ENCODE results near the gene MRPL53. TPM values are rescaled to one million over a fixed set of nuclear protein-coding genes. Genes with fewer than 3 reads are reported as not detected.

MRPL53 gene
- total and polyA plus RNA-seq, 2 of the 13 experiments (the other 11 are each of a cell fraction or from before 2014, with no cell fraction given): 34.3 to 51.9 TPM

- TF ChIP-seq, protein P1, sequence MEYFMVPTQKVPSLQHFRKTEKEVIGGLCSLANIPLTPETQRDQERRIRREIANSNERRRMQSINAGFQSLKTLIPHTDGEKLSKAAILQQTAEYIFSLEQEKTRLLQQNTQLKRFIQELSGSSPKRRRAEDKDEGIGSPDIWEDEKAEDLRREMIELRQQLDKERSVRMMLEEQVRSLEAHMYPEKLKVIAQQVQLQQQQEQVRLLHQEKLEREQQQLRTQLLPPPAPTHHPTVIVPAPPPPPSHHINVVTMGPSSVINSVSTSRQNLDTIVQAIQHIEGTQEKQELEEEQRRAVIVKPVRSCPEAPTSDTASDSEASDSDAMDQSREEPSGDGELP (IDR thresholded peaks at IDR 0.05; ENCODE audit: borderline replicate concordance, low read depth): no peak; the same call in 1 of the 2 replicates
- TF ChIP-seq CEBPZ (IDR thresholded peaks at IDR 0.05; ENCODE audit: low read length): no peak
- no peak for TF ChIP-seq RORA (CRISPR knock-in tag; IDR thresholded peaks at IDR 0.05)
- TF ChIP-seq ZNF564 (CRISPR knock-in tag; IDR thresholded peaks at IDR 0.05): peak; percentile 52; the same call in 1 of the 2 replicates
- TF ChIP-seq ZNF558 (CRISPR knock-in tag; IDR thresholded peaks at IDR 0.05; ENCODE audit: borderline replicate concordance): no peak
- TF ChIP-seq ZNF891 (CRISPR knock-in tag; IDR thresholded peaks at IDR 0.05): peak; percentile 79
- peak; percentile 96 for TF ChIP-seq KDM4B (CRISPR knock-in tag; IDR thresholded peaks at IDR 0.05)
- no peak for TF ChIP-seq LBX2 (CRISPR knock-in tag; IDR thresholded peaks at IDR 0.05; ENCODE audit: borderline replicate concordance)
- 0 out of 2 replicates have a peak, but pooled peaks have one; percentile 59 for TF ChIP-seq RNF2 (conservative IDR thresholded peaks at IDR 0.05; ENCODE audit: low read depth)
- TF ChIP-seq EHMT2 (IDR thresholded peaks at IDR 0.05; ENCODE audit: borderline replicate concordance, low read depth, low read length): no peak; the same call in 1 of the 2 replicates
- TF ChIP-seq, protein P2, sequence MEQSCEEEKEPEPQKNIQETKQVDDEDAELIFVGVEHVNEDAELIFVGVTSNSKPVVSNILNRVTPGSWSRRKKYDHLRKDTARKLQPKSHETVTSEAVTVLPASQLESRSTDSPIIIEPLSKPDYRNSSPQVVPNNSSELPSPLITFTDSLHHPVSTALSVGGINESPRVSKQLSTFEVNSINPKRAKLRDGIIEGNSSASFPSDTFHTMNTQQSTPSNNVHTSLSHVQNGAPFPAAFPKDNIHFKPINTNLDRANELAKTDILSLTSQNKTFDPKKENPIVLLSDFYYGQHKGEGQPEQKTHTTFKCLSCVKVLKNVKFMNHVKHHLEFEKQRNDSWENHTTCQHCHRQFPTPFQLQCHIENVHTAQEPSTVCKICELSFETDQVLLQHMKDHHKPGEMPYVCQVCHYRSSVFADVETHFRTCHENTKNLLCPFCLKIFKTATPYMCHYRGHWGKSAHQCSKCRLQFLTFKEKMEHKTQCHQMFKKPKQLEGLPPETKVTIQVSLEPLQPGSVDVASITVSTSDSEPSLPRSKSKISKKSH (CRISPR knock-in tag; IDR thresholded peaks at IDR 0.05; ENCODE audit: borderline replicate concordance): peak; percentile 80
- TF ChIP-seq BRF2 (CRISPR knock-in tag; IDR thresholded peaks at IDR 0.05): peak; percentile 93
- no peak for TF ChIP-seq HOXA7 (CRISPR knock-in tag; IDR thresholded peaks at IDR 0.05)
- TF ChIP-seq TEF (CRISPR knock-in tag; IDR thresholded peaks at IDR 0.05): no peak
- peak; percentile 71 for TF ChIP-seq SNAPC2 (CRISPR knock-in tag; IDR thresholded peaks at IDR 0.05)
- no peak for TF ChIP-seq NR1H2 (CRISPR knock-in tag; IDR thresholded peaks at IDR 0.05; ENCODE audit: borderline replicate concordance, low read depth)
- no peak for TF ChIP-seq TCF12 (IDR thresholded peaks at IDR 0.05)
- no peak for TF ChIP-seq TCF12 (CRISPR knock-in tag; IDR thresholded peaks at IDR 0.05)
- peak; percentile 94; the same call in 1 of the 2 replicates for TF ChIP-seq AHR (CRISPR knock-in tag; IDR thresholded peaks at IDR 0.05)
- no peak for TF ChIP-seq SMARCC2 (IDR thresholded peaks at IDR 0.05)
- TF ChIP-seq KLF13 (CRISPR knock-in tag; IDR thresholded peaks at IDR 0.05): peak; percentile 89; the same call in 1 of the 2 replicates
- peak; percentile 79 for TF ChIP-seq SOX5 (CRISPR knock-in tag; IDR thresholded peaks at IDR 0.05; ENCODE audit: borderline replicate concordance)
Observed at GRCh38 chr2:74454654-74455511, 17.6 kb downstream of the MRPL53 start, which contains the start of gene INO80B (continued).

Measured in HepG2 (cell line).